ENCODE data around the gene SPR. TPM values are rescaled to one million over a fixed set of nuclear protein-coding genes. Genes with fewer than 3 reads are reported as not detected.
A peak's percentile ranks its signal among the peaks of the same experiment; 100 is the strongest.

SPR gene
- total and polyA plus RNA-seq, 2 donors (not counting 3 experiments of a cell fraction or from before 2014, with no cell fraction given), result 22.0 to 27.6 TPM

DNA sequence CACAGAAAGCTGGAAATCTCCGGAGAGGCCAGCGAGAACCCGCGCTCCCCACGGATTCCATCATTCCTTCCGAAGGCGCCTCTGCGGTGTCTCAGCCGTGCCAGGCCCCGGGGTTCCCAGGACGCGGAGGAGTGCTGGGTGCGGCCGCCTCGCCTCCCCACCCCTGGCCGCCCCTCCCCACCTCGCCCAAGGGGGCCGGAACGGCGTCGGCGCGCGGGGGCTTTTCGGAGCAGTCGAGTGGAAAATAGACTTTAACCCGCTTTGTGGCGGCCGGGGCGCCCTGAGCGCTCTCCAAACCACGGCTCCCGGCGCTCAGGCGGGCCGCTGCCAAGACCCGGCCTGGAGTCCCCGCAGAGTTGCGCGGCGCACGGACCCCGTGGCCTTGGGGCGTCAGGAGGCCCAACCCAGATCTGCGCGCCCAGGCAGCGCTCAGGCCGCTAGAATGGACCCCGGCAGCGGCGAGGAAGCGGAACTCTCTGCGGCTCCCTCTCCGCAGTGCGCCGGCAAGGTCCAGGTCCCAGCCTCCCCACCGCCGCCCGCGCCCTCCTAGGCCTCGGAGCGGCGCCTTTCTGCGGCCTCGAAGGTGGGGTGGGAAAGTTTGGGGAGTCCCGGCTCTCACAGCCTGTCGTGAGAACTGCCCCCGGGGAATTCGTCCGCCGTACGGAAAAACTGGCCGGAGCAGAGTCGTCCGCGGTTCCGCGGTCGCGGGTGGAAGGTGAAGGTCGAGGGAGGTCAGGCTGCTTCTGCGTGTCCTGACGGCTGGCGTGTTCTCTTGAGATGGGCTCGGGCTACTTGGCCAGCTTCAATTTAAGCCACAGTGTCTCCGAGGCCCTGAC, 28.9 kb downstream of the SPR start:
- no peak overlapping the region for H3K9ac ChIP-seq (replicated peaks; ENCODE audit: extremely low read depth, insufficient read depth, low read length)
- FAIRE-seq, result no peak
- ChIA-PET CTCF (interaction anchor here (1.2 to 2.1 kb wide), 3 partner anchors 22 to 29 kb away, joined by 4 to 8 read pairs (median 5); partner anchors contain the start of gene SPR), POLR2A (no interaction called here)
- no peaks in the 10 kb centered on the region for H4K20me1 ChIP-seq (replicated peaks; ENCODE audit: control insufficient read depth, extremely low read depth, insufficient read depth, low read length)
- intact Hi-C loops (cut with micrococcal nuclease) (no loop called here), dilution Hi-C loops (cut with MboI; ENCODE audit: extremely low pct_ligation_motif_present, low sequenced_read_pairs) (no loop called here)
- BruUV-seq (replicated peaks), result no TSS peak
- no peaks in the 10 kb centered on the region for H3K9me3 ChIP-seq (replicated peaks; ENCODE audit: control insufficient read depth, insufficient read depth, low read length)
- no peak for TF ChIP-seq POLR2A (IDR thresholded peaks at IDR 0.05; ENCODE audit: low read depth, low read length)
- peak; percentile 93 for TF ChIP-seq EZH2 (IDR thresholded peaks at IDR 0.05; ENCODE audit: borderline replicate concordance, low read depth, low read length, severe bottlenecking)
- H3K27me3 ChIP-seq (ENCODE audit: control insufficient read depth in 2 of 2, insufficient read depth in 2 of 2, low read length in 2 of 2), result peaks cover 78 to 98% of the 10 kb centered on the region in 2 experiments
- H3K4me2 ChIP-seq (ENCODE audit: insufficient read depth, low read length), result peak overlapping the region; percentile 23
- H3K36me3 ChIP-seq (ENCODE audit: control insufficient read depth in 2 of 2, extremely low read depth in 1 of 2, insufficient read depth in 2 of 2, low read length in 2 of 2), result no peaks in the 10 kb centered on the region
- H3K4me1 ChIP-seq (ENCODE audit: control insufficient read depth, extremely low read depth, insufficient read depth, low read length), result peaks cover 11% of the 10 kb centered on the region
- H3K27ac ChIP-seq (ENCODE audit: insufficient read depth, low read depth, low read length), result no peak overlapping the region
- DNase-seq (ENCODE audit: low read depth, low spot score), result no peak
- no peak overlapping the region for H3K4me3 ChIP-seq (replicated peaks in 1 of 3; ENCODE audit: insufficient read depth in 1 of 3, low read depth in 1 of 3, low read length in 3 of 3)
- no peak overlapping the region for H2AFZ ChIP-seq (ENCODE audit: low read depth, low read length)
- H3K9me1 ChIP-seq (replicated peaks; ENCODE audit: control insufficient read depth, extremely low read depth, insufficient read depth, low read length), result no peaks in the 10 kb centered on the region
- no peaks in the 10 kb centered on the region for H3K79me2 ChIP-seq (ENCODE audit: control insufficient read depth, insufficient read depth, low read length)

- Histone ChIP-seq H3K27me3 (ENCODE audit: control insufficient read depth in 2 of 2, insufficient read depth in 2 of 2, low read length in 2 of 2) (peaks cover 80 to 98% of the 10 kb centered on the region in 2 experiments), H3K36me3 (ENCODE audit: control insufficient read depth in 2 of 2, extremely low read depth in 1 of 2, insufficient read depth in 2 of 2, low read length in 2 of 2) (no peaks in the 10 kb centered on the region), H4K20me1 (replicated peaks; ENCODE audit: control insufficient read depth, extremely low read depth, insufficient read depth, low read length) (no peaks in the 10 kb centered on the region), H3K27ac (ENCODE audit: insufficient read depth, low read depth, low read length) (no peak overlapping the region), H3K9me1 (replicated peaks; ENCODE audit: control insufficient read depth, extremely low read depth, insufficient read depth, low read length) (no peaks in the 10 kb centered on the region), H3K9me3 (replicated peaks; ENCODE audit: control insufficient read depth, insufficient read depth, low read length) (no peaks in the 10 kb centered on the region), H3K4me1 (ENCODE audit: control insufficient read depth, extremely low read depth, insufficient read depth, low read length) (peaks cover 11% of the 10 kb centered on the region), H3K9ac (replicated peaks; ENCODE audit: extremely low read depth, insufficient read depth, low read length) (no peak overlapping the region), H3K4me3 (replicated peaks in 1 of 3; ENCODE audit: insufficient read depth in 1 of 3, low read depth in 1 of 3, low read length in 3 of 3) (no peak overlapping the region), H2AFZ (ENCODE audit: low read depth, low read length) (no peak overlapping the region), H3K79me2 (ENCODE audit: control insufficient read depth, insufficient read depth, low read length) (no peaks in the 10 kb centered on the region), H3K4me2 (ENCODE audit: insufficient read depth, low read length) (peak overlapping the region; percentile 23)
- FAIRE-seq (no peak), DNase-seq (ENCODE audit: low read depth, low spot score) (no peak)
- ChIA-PET POLR2A (no interaction called here), CTCF (interaction anchor here (1.3 to 2.1 kb wide), 5 partner anchors 23 to 296 kb away, joined by 3 to 8 read pairs (median 5); partner anchors contain the start of gene SPR)
- BruUV-seq (replicated peaks), result no TSS peak
- dilution Hi-C loops (cut with MboI; ENCODE audit: extremely low pct_ligation_motif_present, low sequenced_read_pairs), result no loop called here
- intact Hi-C loops (cut with micrococcal nuclease), result no loop called here
- TF ChIP-seq GATA2 (IDR thresholded peaks at IDR 0.05; ENCODE audit: insufficient read depth, insufficient read length, low read depth, low read length) (no peak), JUN (IDR thresholded peaks at IDR 0.05; ENCODE audit: borderline replicate concordance, insufficient read depth, insufficient read length, low read depth) (no peak), EZH2 (IDR thresholded peaks at IDR 0.05; ENCODE audit: borderline replicate concordance, low read depth, low read length, severe bottlenecking) (peak; percentile 80)
These were observed 29.5 kb downstream of the SPR start for GRCh38 chr2:72916743-72917137.
